IPS DF 6.9 (cell line): Measurements from ENCODE around the gene MLH3.
"Not testable (repeated sequence)": the region's sequence is repeated elsewhere in the genome, so short reads cannot be mapped to it uniquely, and the experiment has no call there.

Source experiments
- DNase-seq: peaks from one replicate; pipeline ENCODE4 v3.0.0-alpha.2; 2013; ENCODE audit warnings: low read depth, low spot score
- H3K27ac ChIP-seq: one replicate; pipeline ENCODE4 v1.5.1; 2013; ENCODE audit warnings: low read length, control low read depth
- H3K27me3 ChIP-seq: 2 replicates; pipeline ENCODE4 v1.6.1; 2013; ENCODE audit warnings: mild to moderate bottlenecking, low read length; ENCODE audit not compliant: control insufficient read depth, insufficient read depth
- H3K36me3 ChIP-seq: 2 replicates; pipeline ENCODE4 v1.6.1; 2013; ENCODE audit warnings: low read length; ENCODE audit not compliant: control insufficient read depth, insufficient read depth
- H3K4me1 ChIP-seq: 2 replicates; pipeline ENCODE4 v1.6.1; 2013; ENCODE audit warnings: low read length; ENCODE audit not compliant: control insufficient read depth, insufficient read depth
- H3K4me3 ChIP-seq: 2 replicates; pipeline ENCODE4 v1.5.1; 2013; ENCODE audit warnings: mild to moderate bottlenecking, low read length
- H3K9me3 ChIP-seq: 2 replicates; pipeline ENCODE4 v1.6.1; 2013; ENCODE audit warnings: low read length, inconsistent platforms; ENCODE audit not compliant: control insufficient read depth, insufficient read depth
- WGBS: extraction: QIAGEN DNeasy Blood & Tissue Kit; methylation state at CpG from one replicate; pipeline ENCODE4 v1.1.7; 2013; ENCODE audit warnings: mixed read lengths, missing lambda C conversion rate; ENCODE audit not compliant: insufficient read length, insufficient coverage; 5-methylcytosine and 5-hydroxymethylcytosine counted together

The MLH3 gene

GRCh38 chr14:75013290-75013689, 38.0 kb downstream of the MLH3 start:
- no peaks in the 10 kb centered on the region for H3K4me1 ChIP-seq
- WGBS, result no CpG with 5 or more reads among the region's 6 CpGs
- peaks cover 6% of the 10 kb centered on the region; the same call in 1 of the 2 replicates for H3K36me3 ChIP-seq
- H3K27me3 ChIP-seq, result no peaks in the 10 kb centered on the region
- no peak overlapping the region for H3K4me3 ChIP-seq
- no peaks in the 10 kb centered on the region for H3K9me3 ChIP-seq
- H3K27ac ChIP-seq, result no peak overlapping the region
- DNase-seq, result no peak

- no peak overlapping the region for H3K27ac ChIP-seq
- peaks cover 10% of the 10 kb centered on the region; the same call in 1 of the 2 replicates for H3K36me3 ChIP-seq
- WGBS, result no CpG with 5 or more reads among the region's 4 CpGs
- H3K4me3 ChIP-seq, result no peak overlapping the region
- no peaks in the 10 kb centered on the region for H3K4me1 ChIP-seq
- DNase-seq, result no peak
- no peaks in the 10 kb centered on the region for H3K27me3 ChIP-seq
- H3K9me3 ChIP-seq, result no peaks in the 10 kb centered on the region
These were observed 39.8 kb downstream of the MLH3 start for GRCh38 chr14:75011356-75011994.

- Histone ChIP-seq H3K36me3 (peaks cover 12% of the 10 kb centered on the region; the same call in 1 of the 2 replicates), H3K27me3 (no peaks in the 10 kb centered on the region), H3K9me3 (no peaks in the 10 kb centered on the region), H3K4me3 (no peak overlapping the region), H3K4me1 (no peaks in the 10 kb centered on the region), H3K27ac (no peak overlapping the region)
- WGBS, result no CpG with 5 or more reads among the region's 4 CpGs
- DNase-seq, result no peak
These were observed 40.7 kb downstream of the MLH3 start for GRCh38 chr14:75010472-75011093.

- DNase-seq, result no peak
- Histone ChIP-seq H3K36me3 (peaks cover 12% of the 10 kb centered on the region; the same call in 1 of the 2 replicates), H3K27me3 (no peaks in the 10 kb centered on the region), H3K4me3 (no peak overlapping the region), H3K9me3 (no peaks in the 10 kb centered on the region), H3K4me1 (no peaks in the 10 kb centered on the region), H3K27ac (no peak overlapping the region)
- WGBS, result no CpG with 5 or more reads among the region's 4 CpGs
These were observed 42.1 kb downstream of the MLH3 start for GRCh38 chr14:75009176-75009575.

GRCh38 chr14:75005357-75005756, 45.9 kb downstream of the MLH3 start:
- H3K4me3 ChIP-seq, result no peak overlapping the region
- no CpG with 5 or more reads among the region's 3 CpGs for WGBS
- no peaks in the 10 kb centered on the region for H3K4me1 ChIP-seq
- H3K27me3 ChIP-seq, result no peaks in the 10 kb centered on the region
- no peaks in the 10 kb centered on the region for H3K9me3 ChIP-seq
- H3K27ac ChIP-seq, result no peak overlapping the region
- DNase-seq, result no peak
- H3K36me3 ChIP-seq, result peaks cover 12% of the 10 kb centered on the region; the same call in 1 of the 2 replicates

- Histone ChIP-seq H3K36me3 (peaks cover 6% of the 10 kb centered on the region; the same call in 1 of the 2 replicates), H3K4me3 (peak overlapping the region; percentile 80), H3K27ac (no peak overlapping the region), H3K27me3 (no peaks in the 10 kb centered on the region), H3K4me1 (no peaks in the 10 kb centered on the region), H3K9me3 (no peaks in the 10 kb centered on the region)
- no peak for DNase-seq
- WGBS, result no CpG with 5 or more reads among the region's 18 CpGs
These were observed 47.8 kb downstream of the MLH3 start for GRCh38 chr14:75003250-75004027.

- no peaks in the 10 kb centered on the region for H3K4me1 ChIP-seq
- peak; percentile 96 for DNase-seq
- no peak within 1 kb of the TSS for H3K27ac ChIP-seq
- H3K36me3 ChIP-seq, result peaks cover 6% of the 10 kb centered on the region; the same call in 1 of the 2 replicates
- no peaks in the 10 kb centered on the region for H3K9me3 ChIP-seq
- H3K27me3 ChIP-seq, result no peaks in the 10 kb centered on the region
- peak within 1 kb of the TSS; percentile 80 for H3K4me3 ChIP-seq
- no CpG with 5 or more reads among the region's 66 CpGs for WGBS
These were observed 48.6 kb downstream of the MLH3 start, which contains the start of gene EIF2B2 for GRCh38 chr14:75002392-75003249. EIF2B2 (plus strand) TSS chr14:75002921; CDS start chr14:75002991, 70 bp downstream.

GRCh38 chr14:75001899-75002298, 49.4 kb downstream of the MLH3 start:
- H3K9me3 ChIP-seq, result no peaks in the 10 kb centered on the region
- DNase-seq, result no peak
- H3K36me3 ChIP-seq, result peaks cover 6% of the 10 kb centered on the region; the same call in 1 of the 2 replicates
- WGBS, result no CpG with 5 or more reads among the region's 1 CpG
- no peak overlapping the region; the same call in 1 of the 2 replicates for H3K4me3 ChIP-seq
- H3K27me3 ChIP-seq, result no peaks in the 10 kb centered on the region
- H3K27ac ChIP-seq, result no peak overlapping the region
- no peaks in the 10 kb centered on the region for H3K4me1 ChIP-seq

GRCh38 chr14:75001261-75001660, 50.0 kb downstream of the MLH3 start:
- WGBS, result no CpG with 5 or more reads among the region's 2 CpGs
- H3K36me3 ChIP-seq, result no peaks in the 10 kb centered on the region
- H3K27ac ChIP-seq, result no peak overlapping the region
- H3K4me1 ChIP-seq, result no peaks in the 10 kb centered on the region
- H3K4me3 ChIP-seq, result no peak overlapping the region
- no peak for DNase-seq
- H3K27me3 ChIP-seq, result no peaks in the 10 kb centered on the region
- H3K9me3 ChIP-seq, result no peaks in the 10 kb centered on the region

GRCh38 chr14:74995781-74996180, 55.5 kb downstream of the MLH3 start:
- H3K27ac ChIP-seq, DNase-seq, H3K4me1 ChIP-seq, H3K4me3 ChIP-seq, H3K9me3 ChIP-seq, H3K36me3 ChIP-seq, H3K27me3 ChIP-seq: not testable (repeated sequence)
- WGBS, result no CpG with 5 or more reads among the region's 7 CpGs
